NCI-H2171 treated with DMSO at 0.1 percent for 48 hours (cell line): Measurements from ENCODE around the gene PMM1.
"Not testable (repeated sequence)": the region's sequence is repeated elsewhere in the genome, so short reads cannot be mapped to it uniquely, and the experiment has no call there.

Experiments used
- DNase-seq: peaks from one replicate; lab custom pipeline; 2025; lab: John Stamatoyannopoulos, UW

The PMM1 gene

GRCh38 chr22:41589391-41590241 lies at the start of gene PMM1:
Gene PMM1 (minus strand): TSS chr22:41589840. CDS start chr22:41589805, 35 bp downstream.
- peak; percentile 100 for DNase-seq

- DNase-seq, result no peak
These were observed 49.1 kb upstream of the PMM1 start for GRCh38 chr22:41638748-41639147.

- no peak for DNase-seq
These were observed 48.5 kb upstream of the PMM1 start for GRCh38 chr22:41638124-41638523.

GRCh38 chr22:41637623-41638022 lies 48.0 kb upstream of the PMM1 start:
- not testable (repeated sequence) for DNase-seq

GRCh38 chr22:41636467-41636866 lies 46.8 kb upstream of the PMM1 start:
- DNase-seq, result no peak

- not testable (repeated sequence) for DNase-seq
These were observed 45.0 kb upstream of the PMM1 start for GRCh38 chr22:41634610-41635009.

GRCh38 chr22:41631615-41632014 lies 42.0 kb upstream of the PMM1 start:
- not testable (repeated sequence) for DNase-seq

GRCh38 chr22:41631115-41631514 lies 41.5 kb upstream of the PMM1 start:
- not testable (repeated sequence) for DNase-seq

- no peak for DNase-seq
These were observed 35.9 kb upstream of the PMM1 start for GRCh38 chr22:41625577-41625976.

- no peak for DNase-seq
These were observed 32.2 kb upstream of the PMM1 start for GRCh38 chr22:41621911-41622179.

- peak; percentile 100 for DNase-seq
These were observed 31.7 kb upstream of the PMM1 start, which contains the start of gene XRCC6 for GRCh38 chr22:41621099-41621910. Gene XRCC6 (plus strand): TSS chr22:41621295. CDS start chr22:41622005, 710 bp downstream.

GRCh38 chr22:41620589-41621098 lies 31.0 kb upstream of the PMM1 start, which contains the start of gene DESI1:
Gene DESI1 (minus strand): TSS chr22:41621043. CDS start chr22:41620839, 204 bp downstream.
- peak; percentile 61 for DNase-seq

GRCh38 chr22:41619979-41620588 lies 30.4 kb upstream of the PMM1 start:
- DNase-seq, result peak; percentile 66

- no peak for DNase-seq
These were observed 23.8 kb upstream of the PMM1 start for GRCh38 chr22:41613456-41613855.

- no peak for DNase-seq
These were observed 23.1 kb upstream of the PMM1 start for GRCh38 chr22:41612603-41613306.

- no peak for DNase-seq
These were observed 18.7 kb upstream of the PMM1 start for GRCh38 chr22:41608386-41608785.

GRCh38 chr22:41603873-41604332 lies 14.3 kb upstream of the PMM1 start:
- no peak for DNase-seq

- no peak for DNase-seq
These were observed 11.3 kb upstream of the PMM1 start for GRCh38 chr22:41600976-41601375.

GRCh38 chr22:41598891-41599635 lies 9.4 kb upstream of the PMM1 start:
- DNase-seq, result no peak

GRCh38 chr22:41598081-41598480 lies 8.4 kb upstream of the PMM1 start:
- no peak for DNase-seq

GRCh38 chr22:41597635-41597953 lies 8.0 kb upstream of the PMM1 start:
- DNase-seq, result no peak
